HCT116 (cell line): ENCODE results near the gene LIN52. TPM values are rescaled to one million over a fixed set of nuclear protein-coding genes. Genes with fewer than 3 reads are reported as not detected.

Experiments
- ATAC-seq: fragments of 200-7000 bp; cut with Tn5 transposase; 2 replicates; pipeline ENCODE4 v1.9.1; 2020; ENCODE audit warnings: mild to moderate bottlenecking, moderate library complexity
- BruUV-seq: library from RNA; stranded (reverse); fragments of 400-500 nt; replicated peaks from 2 replicates; lab custom pipeline; 2021; lab: Mats Ljungman, UMichigan
- CTCF ChIA-PET: fragments of 300-600 bp; sonication (Branson Sonifier 250); formaldehyde crosslinking; loops from one replicate; lab custom pipeline; 2021; ENCODE audit warnings: antibody characterized with exemption; lab: Charles Lee
- POLR2A ChIA-PET: fragments of 300-600, 350-600 bp; sonication (Branson Sonifier 250); formaldehyde crosslinking; loops from one replicate; lab custom pipeline; 2021; ENCODE audit warnings: antibody characterized with exemption; lab: Charles Lee
- RAD21 ChIA-PET, 2 experiments: fragments of 300-600 bp; sonication (Branson Sonifier 250); formaldehyde crosslinking; loops; one replicate each; lab custom pipeline; 2023; ENCODE audit warnings: low total read pairs in 2 of 2; ENCODE audit not compliant: uncharacterized antibody in 2 of 2, unreplicated experiment in 2 of 2, low non-redundant PET in 1 of 2; lab: Charles Lee
- DNase-seq: peaks from one replicate; pipeline ENCODE4 v3.0.0-alpha.2; 2010; ENCODE audit warnings: low read depth, low spot score
- H2AFZ ChIP-seq: fragments of 200-600 bp; shearing (Covaris generic), sonication (generic); 2 replicates; pipeline ENCODE4 v1.6.1; 2017; ENCODE audit warnings: low read depth, mixed run types, mixed read lengths, antibody characterized with exemption, low read length; ENCODE audit not compliant: poor library complexity, severe bottlenecking
- H3K27ac ChIP-seq: 2 replicates; pipeline ENCODE4 v1.5.1; 2012; ENCODE audit warnings: low read depth, low read length
- H3K27me3 ChIP-seq: fragments of 200-600 bp; sonication (generic); 2 replicates; pipeline ENCODE4 v1.6.1; 2016; ENCODE audit warnings: mixed run types, low read length, mixed read lengths; ENCODE audit not compliant: insufficient read depth
- H3K36me3 ChIP-seq, 2 experiments: fragments of 200-500 bp in 1 of 2; fragments of 200-600 bp in 1 of 2; sonication (Bioruptor generic) in 1 of 2; sonication (generic) in 1 of 2; 2 replicates each; pipeline versions ENCODE4 v1.5.1 to v1.6.1; 2014 to 2016; ENCODE audit warnings: low read length in 2 of 2, inconsistent platforms in 1 of 2, mixed read lengths in 1 of 2, mixed run types in 1 of 2; ENCODE audit not compliant: insufficient read depth in 2 of 2, control insufficient read depth in 1 of 2
- H3K4me1 ChIP-seq, 2 experiments: fragments of 200-600 bp in 1 of 2; sonication (generic) in 1 of 2; 2 replicates each; pipeline versions ENCODE4 v1.5.1 to v1.6.1; 2012 to 2017; ENCODE audit warnings: low read length in 2 of 2, inconsistent platforms in 1 of 2, mild to moderate bottlenecking in 1 of 2, mixed read lengths in 1 of 2, mixed run types in 1 of 2, moderate library complexity in 1 of 2; ENCODE audit not compliant: insufficient read depth in 2 of 2, control insufficient read depth in 1 of 2
- H3K4me2 ChIP-seq: fragments of 200-600 bp; sonication (generic); 2 replicates; pipeline ENCODE4 v1.6.1; 2017; ENCODE audit warnings: mixed run types, low read length, mixed read lengths
- H3K4me3 ChIP-seq, 2 experiments: fragments of 200-600 bp in 1 of 2; sonication (generic) in 1 of 2; replicated peaks in 1 of 2; 2 replicates each; pipeline ENCODE4 v1.5.1; 2011 to 2016; ENCODE audit warnings: low read length in 2 of 2, control low read depth in 1 of 2, low read depth in 1 of 2, mild to moderate bottlenecking in 1 of 2, mixed read lengths in 1 of 2, mixed run types in 1 of 2
- H3K79me2 ChIP-seq: fragments of 200-600 bp; sonication (generic); 2 replicates; pipeline ENCODE4 v1.6.1; 2017; ENCODE audit warnings: mild to moderate bottlenecking, mixed run types, low read length, moderate library complexity, mixed read lengths; ENCODE audit not compliant: insufficient read depth
- H3K9ac ChIP-seq: fragments of 200-600 bp; sonication (generic); 2 replicates; pipeline ENCODE4 v1.6.1; 2016; ENCODE audit warnings: low read length, mixed read lengths
- H3K9me2 ChIP-seq: fragments of 200-600 bp; sonication (generic), shearing (Covaris generic); 2 replicates; pipeline ENCODE4 v1.6.1; 2017; ENCODE audit warnings: mixed run types, mild to moderate bottlenecking, moderate library complexity; ENCODE audit not compliant: insufficient read depth
- H3K9me3 ChIP-seq, 2 experiments: fragments of 200-500 bp in 1 of 2; fragments of 200-600 bp in 1 of 2; sonication (Bioruptor generic) in 1 of 2; sonication (generic) in 1 of 2; 2 replicates each; pipeline ENCODE4 v1.6.1; 2014 to 2017; ENCODE audit warnings: low read length in 2 of 2, mixed read lengths in 2 of 2, inconsistent platforms in 1 of 2, low read depth in 1 of 2, mild to moderate bottlenecking in 1 of 2, mixed run types in 1 of 2, moderate library complexity in 1 of 2; ENCODE audit not compliant: control insufficient read depth in 1 of 2, insufficient read depth in 1 of 2
- H4K20me1 ChIP-seq: fragments of 200-600 bp; sonication (generic), shearing (Covaris generic); 2 replicates; pipeline ENCODE4 v1.6.1; 2017; ENCODE audit warnings: mixed run types, mild to moderate bottlenecking, moderate library complexity; ENCODE audit not compliant: insufficient read depth
- CBX3 ChIP-seq: IDR thresholded peaks from 2 replicates; pipeline ENCODE4 v1.6.1; 2012; ENCODE audit warnings: low read depth
- CEBPB ChIP-seq: IDR thresholded peaks from 2 replicates; pipeline ENCODE4 v1.6.1; 2012; ENCODE audit warnings: low read depth
- ELF1 ChIP-seq: IDR thresholded peaks from 2 replicates; pipeline ENCODE4 v1.6.1; 2012; ENCODE audit warnings: low read depth, borderline replicate concordance
- EZH2 ChIP-seq: fragments of 200-600 bp; sonication (generic); IDR thresholded peaks from 2 replicates; pipeline ENCODE4 v1.6.1; 2017; ENCODE audit warnings: antibody characterized with exemption, mixed run types
- EZH2phosphoT487 ChIP-seq: fragments of 200-600 bp; IDR thresholded peaks from 2 replicates; pipeline ENCODE4 v1.6.1; 2018; ENCODE audit warnings: antibody characterized with exemption, borderline replicate concordance
- FOSL1 ChIP-seq: IDR thresholded peaks from 2 replicates; pipeline ENCODE4 v1.6.1; 2012; ENCODE audit warnings: low read depth
- POLR2A ChIP-seq: IDR thresholded peaks from 2 replicates; pipeline ENCODE4 v1.7.0; 2011; ENCODE audit warnings: borderline replicate concordance; ENCODE audit not compliant: insufficient read depth, insufficient read length; ENCODE audit errors: extremely low read depth
- POLR2AphosphoS5 ChIP-seq: IDR thresholded peaks from 2 replicates; pipeline ENCODE4 v1.6.1; 2011; ENCODE audit warnings: mild to moderate bottlenecking, low read depth, low read length, moderate library complexity
- SIN3A ChIP-seq: IDR thresholded peaks from 2 replicates; pipeline ENCODE4 v1.6.1; 2012; ENCODE audit warnings: low read depth
- TCF7L2 ChIP-seq: IDR thresholded peaks from 2 replicates; pipeline ENCODE4 v1.7.0; 2011; ENCODE audit warnings: borderline replicate concordance, inconsistent platforms; ENCODE audit not compliant: insufficient read depth, insufficient read length; ENCODE audit errors: extremely low read depth
- YY1 ChIP-seq: IDR thresholded peaks from 2 replicates; pipeline ENCODE4 v1.6.1; 2011; ENCODE audit warnings: low read length, low read depth, moderate library complexity, mild to moderate bottlenecking; ENCODE audit not compliant: insufficient replicate concordance; ENCODE audit errors: extremely low read depth
- ZFX ChIP-seq: fragments of 450-650 bp; IDR thresholded peaks from 2 replicates; pipeline ENCODE4 v1.6.1; 2017
- ZNF274 ChIP-seq: fragments of 200-500 bp; sonication (Bioruptor generic); IDR thresholded peaks from 2 replicates; pipeline ENCODE4 v1.6.1; 2014; ENCODE audit warnings: mild to moderate bottlenecking, low read depth, low read length, inconsistent platforms
- intact Hi-C: fragments of 100-400 bp; cut with micrococcal nuclease; formaldehyde crosslinking; loops from 2 replicates; pipeline ENCODE4 v1.10.0; 2022
- total RNA-seq: library from RNA; stranded (reverse); gene quantifications from one replicate; pipeline ENCODE4 v1.2.1, GENCODE V29; 2021; ENCODE audit not compliant: unreplicated experiment
- TF ChIP-seq, protein P1 (sequence below): IDR thresholded peaks from 2 replicates; pipeline ENCODE4 v1.6.1; 2011; ENCODE audit warnings: mild to moderate bottlenecking, low read length, moderate library complexity; ENCODE audit not compliant: insufficient replicate concordance; ENCODE audit errors: extremely low read depth
- TF ChIP-seq, protein P2 (sequence below): IDR thresholded peaks from 2 replicates; pipeline ENCODE4 v1.6.1; 2012
- TF ChIP-seq, protein P3 (sequence below): IDR thresholded peaks from 2 replicates; pipeline ENCODE4 v1.6.1; 2012

The LIN52 gene
- total RNA-seq, 1 experiment from 2014 or later: 9.6 TPM

DNA sequence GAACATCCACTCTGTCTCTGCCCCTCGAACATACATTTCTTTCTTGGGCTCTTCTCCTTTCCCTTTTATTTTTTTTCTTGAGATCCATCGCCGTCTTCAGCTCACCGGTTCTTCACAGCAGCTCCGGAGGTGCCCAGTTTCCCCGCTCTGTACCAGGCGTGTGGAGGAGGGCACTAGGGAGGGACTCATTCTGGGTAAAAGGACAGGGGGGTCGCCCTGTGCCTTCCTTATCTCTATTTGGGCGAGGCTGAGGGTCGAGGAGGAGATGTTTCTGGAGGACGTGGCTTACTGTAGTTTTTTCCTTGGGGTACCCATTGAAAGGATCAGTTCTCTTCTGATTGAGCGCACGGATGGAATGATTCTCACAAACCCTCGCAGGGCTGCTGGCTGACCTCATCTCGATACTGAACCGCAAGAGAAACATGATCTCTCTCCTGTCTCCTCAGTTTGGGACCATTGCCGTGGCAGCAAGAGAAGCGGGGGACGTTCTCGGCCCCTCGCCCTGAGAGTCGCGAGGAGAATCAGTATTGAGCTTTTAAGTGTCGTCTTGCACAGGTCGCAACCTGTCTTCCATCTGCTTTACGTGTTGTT, 386 bp downstream of the LIN52 start:
- peaks cover 0 to 19% of the 10 kb centered on the region in 2 experiments; a peak in 3 of 4 replicates for H3K4me1 ChIP-seq
- peak overlapping the region; percentile 93 for H3K9ac ChIP-seq
- peak overlapping the region; percentile 100 for H3K4me2 ChIP-seq
- TF ChIP-seq ZFX: no peak
- no peak for TF ChIP-seq CEBPB
- TF ChIP-seq EZH2: no peak
- TF ChIP-seq POLR2A: no peak
- TF ChIP-seq CBX3: no peak
- no peak for TF ChIP-seq ZNF274
- no peaks in the 10 kb centered on the region for H3K9me3 ChIP-seq
- intact Hi-C loops: no loop called here
- BruUV-seq: TSS peak; percentile 70
- RAD21 ChIA-PET: no interaction called here
- CTCF ChIA-PET: no interaction called here
- no peaks in the 10 kb centered on the region for H3K36me3 ChIP-seq
- ATAC-seq (peak; percentile 21), DNase-seq (no peak)
- H3K9me2 ChIP-seq: no peaks in the 10 kb centered on the region
- peaks cover 18% of the 10 kb centered on the region for H3K79me2 ChIP-seq
- no peak overlapping the region for H2AFZ ChIP-seq
- no peaks in the 10 kb centered on the region for H4K20me1 ChIP-seq
- POLR2A ChIA-PET: interaction anchor here (1.6 kb wide), 1 partner anchor 23 kb away, joined by 3 read pairs; no protein-coding TSS in a partner anchor
- peak overlapping the region; percentile 32; the same call in 1 of the 2 replicates for H3K27ac ChIP-seq
- no peaks in the 10 kb centered on the region for H3K27me3 ChIP-seq
- peak overlapping the region; percentile 82 to 98 for H3K4me3 ChIP-seq

DNA sequence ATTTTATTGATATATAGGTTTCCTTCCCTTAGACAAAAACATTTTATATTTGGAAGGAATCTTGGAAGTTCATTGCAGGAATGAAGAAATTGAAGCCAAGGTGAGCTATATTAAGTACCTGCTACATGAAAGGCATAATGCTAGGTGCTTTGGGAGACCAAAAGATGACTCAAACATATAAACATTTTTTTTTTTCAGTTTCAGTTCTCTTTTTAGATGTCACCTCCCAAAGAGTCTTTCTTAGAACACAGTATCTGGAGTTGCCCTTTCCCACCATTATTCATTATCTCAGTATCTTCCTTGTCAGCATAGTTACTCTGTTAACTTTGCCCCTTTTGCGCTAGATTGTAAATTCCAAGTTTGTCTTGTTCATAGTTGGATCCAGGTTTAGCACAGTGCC, 1.1 kb downstream of the LIN52 start:
- H2AFZ ChIP-seq: no peak overlapping the region
- POLR2A ChIA-PET: no interaction called here

More for the DNA sequence above, 1.1 kb downstream of the LIN52 start:
- intact Hi-C loops: no loop called here
- H3K27me3 ChIP-seq: no peaks in the 10 kb centered on the region
- TF ChIP-seq EZH2phosphoT487 (no peak), SIN3A (no peak), YY1 (no peak), TCF7L2 (no peak), FOSL1 (no peak), ELF1 (no peak), ZNF274 (no peak), POLR2AphosphoS5 (no peak)
- TF ChIP-seq, protein P1, sequence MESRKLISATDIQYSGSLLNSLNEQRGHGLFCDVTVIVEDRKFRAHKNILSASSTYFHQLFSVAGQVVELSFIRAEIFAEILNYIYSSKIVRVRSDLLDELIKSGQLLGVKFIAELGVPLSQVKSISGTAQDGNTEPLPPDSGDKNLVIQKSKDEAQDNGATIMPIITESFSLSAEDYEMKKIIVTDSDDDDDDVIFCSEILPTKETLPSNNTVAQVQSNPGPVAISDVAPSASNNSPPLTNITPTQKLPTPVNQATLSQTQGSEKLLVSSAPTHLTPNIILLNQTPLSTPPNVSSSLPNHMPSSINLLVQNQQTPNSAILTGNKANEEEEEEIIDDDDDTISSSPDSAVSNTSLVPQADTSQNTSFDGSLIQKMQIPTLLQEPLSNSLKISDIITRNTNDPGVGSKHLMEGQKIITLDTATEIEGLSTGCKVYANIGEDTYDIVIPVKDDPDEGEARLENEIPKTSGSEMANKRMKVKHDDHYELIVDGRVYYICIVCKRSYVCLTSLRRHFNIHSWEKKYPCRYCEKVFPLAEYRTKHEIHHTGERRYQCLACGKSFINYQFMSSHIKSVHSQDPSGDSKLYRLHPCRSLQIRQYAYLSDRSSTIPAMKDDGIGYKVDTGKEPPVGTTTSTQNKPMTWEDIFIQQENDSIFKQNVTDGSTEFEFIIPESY: no peak
- TF ChIP-seq, protein P2, sequence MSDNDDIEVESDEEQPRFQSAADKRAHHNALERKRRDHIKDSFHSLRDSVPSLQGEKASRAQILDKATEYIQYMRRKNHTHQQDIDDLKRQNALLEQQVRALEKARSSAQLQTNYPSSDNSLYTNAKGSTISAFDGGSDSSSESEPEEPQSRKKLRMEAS: no peak
- TF ChIP-seq, protein P3, sequence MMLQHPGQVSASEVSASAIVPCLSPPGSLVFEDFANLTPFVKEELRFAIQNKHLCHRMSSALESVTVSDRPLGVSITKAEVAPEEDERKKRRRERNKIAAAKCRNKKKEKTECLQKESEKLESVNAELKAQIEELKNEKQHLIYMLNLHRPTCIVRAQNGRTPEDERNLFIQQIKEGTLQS: no peak
- no TSS peak for BruUV-seq
- no peaks in the 10 kb centered on the region for H4K20me1 ChIP-seq
- ChIA-PET RAD21 (no interaction called here), CTCF (no interaction called here)
- no peaks in the 10 kb centered on the region for H3K9me3 ChIP-seq
- H3K36me3 ChIP-seq: no peaks in the 10 kb centered on the region
- peak overlapping the region; percentile 100 for H3K4me2 ChIP-seq
- peak overlapping the region; percentile 93 for H3K9ac ChIP-seq
- peak overlapping the region; percentile 82 to 98 for H3K4me3 ChIP-seq
- no peaks in the 10 kb centered on the region for H3K9me2 ChIP-seq
- peaks cover 18% of the 10 kb centered on the region for H3K79me2 ChIP-seq
- peaks cover 0 to 19% of the 10 kb centered on the region in 2 experiments; a peak in 3 of 4 replicates for H3K4me1 ChIP-seq
- no peak overlapping the region for H3K27ac ChIP-seq
- ATAC-seq (no peak), DNase-seq (no peak)
